GM23248 (cell line): ENCODE data around the gene SEMA3C. TPM values are rescaled to one million over a fixed set of nuclear protein-coding genes. Genes with fewer than 3 reads are reported as not detected.

ENCODE experiments used
- DNase-seq: peaks from one replicate; pipeline ENCODE4 v3.0.0-alpha.2; 2015
- H2AFZ ChIP-seq: fragments of 200-600 bp; sonication (generic); 2 replicates; pipeline ENCODE4 v1.6.1; 2016; ENCODE audit warnings: antibody characterized with exemption
- H3F3A ChIP-seq: fragments of 200-600 bp; sonication (generic); 2 replicates; pipeline ENCODE4 v1.6.1; 2016; ENCODE audit warnings: mild to moderate bottlenecking, antibody characterized with exemption, mixed run types; ENCODE audit not compliant: insufficient read depth
- H3K27ac ChIP-seq: fragments of 200-600 bp; sonication (generic); 2 replicates; pipeline ENCODE4 v1.5.1; 2016; ENCODE audit warnings: mild to moderate bottlenecking
- H3K27me3 ChIP-seq: fragments of 200-600 bp; sonication (generic); replicated peaks from 2 replicates; pipeline ENCODE4 v1.6.1; 2016; ENCODE audit warnings: mild to moderate bottlenecking; ENCODE audit not compliant: insufficient read depth
- H3K36me3 ChIP-seq: fragments of 200-600 bp; sonication (generic); 2 replicates; pipeline ENCODE4 v1.6.1; 2016; ENCODE audit warnings: low read depth, mild to moderate bottlenecking
- H3K4me1 ChIP-seq: fragments of 200-600 bp; sonication (generic); 2 replicates; pipeline ENCODE4 v1.6.1; 2016; ENCODE audit warnings: mild to moderate bottlenecking; ENCODE audit not compliant: insufficient read depth
- H3K4me2 ChIP-seq: fragments of 200-600 bp; sonication (generic); one replicate; pipeline ENCODE4 v1.6.1; 2016; ENCODE audit warnings: mild to moderate bottlenecking; ENCODE audit not compliant: unreplicated experiment
- H3K4me3 ChIP-seq: fragments of 200-600 bp; sonication (generic); 2 replicates; pipeline ENCODE4 v1.5.1; 2016; ENCODE audit warnings: mild to moderate bottlenecking
- H3K79me2 ChIP-seq: fragments of 200-600 bp; sonication (generic); 2 replicates; pipeline ENCODE4 v1.6.1; 2016; ENCODE audit warnings: mild to moderate bottlenecking; ENCODE audit not compliant: insufficient read depth
- H3K9ac ChIP-seq: fragments of 200-600 bp; sonication (generic); 2 replicates; pipeline ENCODE4 v1.6.1; 2016; ENCODE audit warnings: mild to moderate bottlenecking
- H3K9me2 ChIP-seq: fragments of 200-600 bp; sonication (generic); 2 replicates; pipeline ENCODE4 v1.6.1; 2016; ENCODE audit warnings: mixed run types, mild to moderate bottlenecking, moderate library complexity; ENCODE audit not compliant: insufficient read depth
- H3K9me3 ChIP-seq: fragments of 200-600 bp; sonication (generic); one replicate; pipeline ENCODE4 v1.6.1; 2017; ENCODE audit warnings: low read depth
- H4K20me1 ChIP-seq: fragments of 200-600 bp; sonication (generic); 2 replicates; pipeline ENCODE4 v1.6.0; 2016; ENCODE audit not compliant: insufficient read depth
- EZH2 ChIP-seq: fragments of 200-600 bp; sonication (generic); IDR thresholded peaks from 2 replicates; pipeline ENCODE4 v1.6.1; 2018; ENCODE audit warnings: antibody characterized with exemption, mild to moderate bottlenecking; ENCODE audit not compliant: insufficient read depth, poor library complexity, severe bottlenecking
- EZH2phosphoT487 ChIP-seq: fragments of 200-600 bp; sonication (generic); IDR thresholded peaks from 2 replicates; pipeline ENCODE4 v1.6.1; 2018; ENCODE audit warnings: antibody characterized with exemption, moderate library complexity, mild to moderate bottlenecking, low read depth; ENCODE audit not compliant: insufficient read depth
- WGBS, 2 experiments: methylation state at CpG; one replicate each; pipeline ENCODE4 v1.1.6; 2015 to 2017; ENCODE audit warnings: low lambda C conversion rate in 2 of 2, low coverage in 1 of 2; ENCODE audit errors: missing lambda C conversion rate in 2 of 2; 5-methylcytosine and 5-hydroxymethylcytosine counted together
- in situ Hi-C: fragments of 300-500 bp; cut with MboI; formaldehyde crosslinking; loops from 2 replicates; pipeline ENCODE4 v1.15.0; 2020
- polyA plus RNA-seq: library from polyadenylated mRNA; unstranded; fragments of >200 nt; fragmentation: Nextera tagmentation; extraction: Ambion mirVana; gene quantifications from 2 replicates; pipeline ENCODE4 v1.2.1, GENCODE V29; 2016
- total RNA-seq: library from RNA; depleted of rRNA; stranded (reverse); fragments of >200 nt; shearing (Covaris generic); gene quantifications from 2 replicates; pipeline ENCODE4 v1.2.3, GENCODE V29; 2014

SEMA3C gene
- total and polyA plus RNA-seq, 2 experiments from 2014 or later: 316 to 612 TPM

DNA sequence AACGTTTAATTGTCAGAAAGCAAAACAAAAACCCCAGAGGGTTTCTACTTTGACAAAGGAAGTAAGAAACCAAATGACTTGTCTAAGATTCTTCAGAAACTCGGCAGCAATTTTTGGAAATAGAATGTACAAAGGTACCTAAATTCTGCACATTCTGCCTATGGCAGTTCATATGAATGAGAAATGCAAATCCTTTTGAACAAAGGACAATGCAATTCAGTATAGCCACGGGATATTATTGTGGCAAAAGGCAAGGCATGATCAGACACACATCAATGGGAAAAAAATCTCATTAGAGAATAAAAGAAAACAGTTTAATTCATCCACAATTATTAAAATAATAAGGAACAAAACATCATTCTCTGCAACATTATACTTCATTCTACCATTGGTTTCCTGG, 93.4 kb downstream of the SEMA3C start:
- Histone ChIP-seq H3K9me2 (no peaks in the 10 kb centered on the region), H3K4me2 (no peak overlapping the region), H3K4me3 (no peak overlapping the region), H3K4me1 (peaks cover 38% of the 10 kb centered on the region), H4K20me1 (peaks cover 11% of the 10 kb centered on the region; the same call in 1 of the 2 replicates), H3K79me2 (peaks cover 67% of the 10 kb centered on the region), H3K9ac (no peak overlapping the region), H3K27me3 (no peaks in the 10 kb centered on the region), H3K9me3 (no peaks in the 10 kb centered on the region), H3K27ac (no peak overlapping the region), H3F3A (peaks cover 50% of the 10 kb centered on the region), H2AFZ (no peak overlapping the region), H3K36me3 (peaks cover 69% of the 10 kb centered on the region)
- TF ChIP-seq EZH2phosphoT487: no peak
- no peak for TF ChIP-seq EZH2
- in situ Hi-C loops: no loop called here
- DNase-seq: no peak
- WGBS, 2 experiments: 86 to 90% methylated on average over 3 of the region's 3 CpGs

DNA sequence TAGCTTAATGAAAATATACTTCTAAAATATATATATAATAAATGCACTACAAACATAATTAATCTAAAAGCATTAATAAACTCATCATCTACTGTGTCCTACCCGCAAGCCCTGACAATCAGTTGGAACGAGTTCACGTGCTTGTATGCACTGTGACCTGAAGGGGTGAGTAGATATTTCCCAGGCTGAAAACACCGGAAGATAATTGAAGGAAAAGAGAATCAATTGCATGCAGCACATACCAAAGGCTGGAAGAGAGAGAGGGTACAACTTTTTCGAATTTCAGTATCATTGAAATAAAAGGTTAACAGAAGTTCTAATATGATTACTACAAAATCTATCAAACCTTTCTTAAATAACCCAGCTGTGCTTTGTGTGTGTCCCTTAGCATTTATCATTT, 94.6 kb downstream of the SEMA3C start:
- no peak overlapping the region for H3K27ac ChIP-seq
- TF ChIP-seq EZH2 (no peak), EZH2phosphoT487 (no peak)
- H3F3A ChIP-seq: peaks cover 46% of the 10 kb centered on the region
- peaks cover 25% of the 10 kb centered on the region for H3K4me1 ChIP-seq
- H3K9ac ChIP-seq: no peak overlapping the region
- H3K36me3 ChIP-seq: peaks cover 76% of the 10 kb centered on the region
- in situ Hi-C loops: no loop called here
- peaks cover 61% of the 10 kb centered on the region for H3K79me2 ChIP-seq
- H2AFZ ChIP-seq: no peak overlapping the region
- no peak overlapping the region for H3K4me3 ChIP-seq
- no peaks in the 10 kb centered on the region for H4K20me1 ChIP-seq
- DNase-seq: no peak
- no peak overlapping the region for H3K4me2 ChIP-seq
- H3K9me2 ChIP-seq: no peaks in the 10 kb centered on the region
- no peaks in the 10 kb centered on the region for H3K9me3 ChIP-seq
- 84 to 90% methylated on average over 5 of the region's 5 CpGs for WGBS, 2 experiments
- H3K27me3 ChIP-seq: no peaks in the 10 kb centered on the region

DNA sequence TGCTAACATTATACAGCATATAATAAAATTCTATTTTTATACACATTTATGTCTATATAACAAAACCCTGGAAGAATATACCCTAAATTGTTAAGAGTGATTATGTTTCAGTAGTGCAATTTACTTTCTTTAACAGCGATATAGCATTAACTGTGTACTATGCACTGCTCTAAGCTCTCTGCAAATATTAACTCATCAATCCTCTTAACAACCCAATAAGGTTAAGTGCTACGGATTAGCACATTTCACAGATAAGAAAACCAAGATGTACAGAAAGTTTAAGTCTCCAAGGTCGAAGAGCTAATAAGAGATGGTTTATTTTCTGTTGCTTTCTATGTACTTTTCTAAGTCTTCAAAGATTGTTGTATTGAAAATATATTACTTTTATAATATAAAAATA, 95.8 kb downstream of the SEMA3C start:
- Histone ChIP-seq H3K4me1 (peaks cover 23% of the 10 kb centered on the region), H3K9me3 (no peaks in the 10 kb centered on the region), H3K27me3 (no peaks in the 10 kb centered on the region), H3K9me2 (no peaks in the 10 kb centered on the region), H3F3A (peaks cover 48% of the 10 kb centered on the region), H4K20me1 (no peaks in the 10 kb centered on the region), H3K9ac (no peak overlapping the region), H3K4me2 (no peak overlapping the region), H3K36me3 (peaks cover 72% of the 10 kb centered on the region), H3K27ac (no peak overlapping the region), H3K4me3 (no peak overlapping the region), H3K79me2 (peaks cover 59% of the 10 kb centered on the region), H2AFZ (no peak overlapping the region)
- TF ChIP-seq EZH2phosphoT487: no peak
- no peak for TF ChIP-seq EZH2
- in situ Hi-C loops: no loop called here
- WGBS, 2 experiments: 98% methylated on average over 3 of the region's 3 CpGs
- DNase-seq: no peak

DNA sequence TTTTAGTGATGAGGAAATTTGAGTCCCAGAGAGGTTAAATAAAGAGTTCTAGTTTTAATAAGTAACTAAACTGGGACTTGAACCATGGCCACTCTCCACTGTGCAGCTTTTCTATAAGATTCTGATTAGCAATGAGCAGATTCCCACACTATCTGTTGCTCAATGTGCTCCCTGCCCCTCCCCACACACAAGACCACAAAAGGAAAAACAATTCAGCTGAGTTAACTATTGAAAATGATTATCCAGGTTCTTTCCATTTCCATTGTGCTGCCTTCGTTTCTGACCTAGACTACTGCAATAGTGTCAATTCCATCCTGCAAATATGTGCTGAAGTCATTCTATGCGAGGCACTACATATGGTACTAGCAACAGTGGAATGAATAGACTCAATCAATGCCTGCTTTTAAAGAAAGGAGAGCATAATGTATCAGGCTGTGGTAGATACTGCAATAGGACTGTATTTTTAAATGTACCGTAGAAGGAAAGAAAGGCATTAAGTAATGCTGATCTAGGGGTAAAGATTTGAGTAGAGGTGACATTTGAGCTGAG, 97.0 kb downstream of the SEMA3C start:
- Histone ChIP-seq H3K9ac (no peak overlapping the region), H4K20me1 (no peaks in the 10 kb centered on the region), H3F3A (peaks cover 41% of the 10 kb centered on the region), H3K79me2 (peaks cover 58% of the 10 kb centered on the region), H3K4me2 (no peak overlapping the region), H3K4me1 (peaks cover 11% of the 10 kb centered on the region), H3K9me3 (no peaks in the 10 kb centered on the region), H3K4me3 (no peak overlapping the region), H3K9me2 (no peaks in the 10 kb centered on the region), H2AFZ (no peak overlapping the region), H3K36me3 (peaks cover 70% of the 10 kb centered on the region), H3K27me3 (no peaks in the 10 kb centered on the region), H3K27ac (no peak overlapping the region)
- in situ Hi-C loops: no loop called here
- 83 to 84% methylated on average over 3 of the region's 3 CpGs for WGBS, 2 experiments
- TF ChIP-seq EZH2phosphoT487 (no peak), EZH2 (no peak)
- no peak for DNase-seq

DNA sequence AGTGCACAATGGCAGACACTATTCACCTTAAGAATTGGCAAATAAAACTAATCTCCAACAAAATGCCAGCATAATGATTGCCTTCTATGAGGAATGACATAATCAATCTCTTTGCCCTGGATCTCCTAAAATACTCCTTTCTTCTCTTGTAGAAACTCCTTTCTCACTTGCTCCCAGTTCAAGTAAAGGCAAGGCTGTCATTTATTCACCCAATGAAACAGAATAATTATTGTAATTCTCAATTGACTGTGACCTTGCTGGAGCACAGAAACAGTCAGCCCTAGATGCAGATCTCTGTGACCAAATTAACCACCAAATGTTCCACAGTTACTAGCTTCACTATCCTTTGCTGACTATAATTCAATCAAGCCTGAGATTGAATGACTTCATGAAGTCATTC, 99.3 kb downstream of the SEMA3C start:
- no peaks in the 10 kb centered on the region for H3K27me3 ChIP-seq
- TF ChIP-seq EZH2: no peak
- no peak for TF ChIP-seq EZH2phosphoT487
- no peak overlapping the region for H3K27ac ChIP-seq
- H3K4me3 ChIP-seq: no peak overlapping the region
- H4K20me1 ChIP-seq: no peaks in the 10 kb centered on the region
- H3K4me2 ChIP-seq: no peak overlapping the region
- H3K9me3 ChIP-seq: no peaks in the 10 kb centered on the region
- no peaks in the 10 kb centered on the region; the same call in 1 of the 2 replicates for H3K9me2 ChIP-seq
- no peak for DNase-seq
- peaks cover 54% of the 10 kb centered on the region for H3K79me2 ChIP-seq
- H2AFZ ChIP-seq: no peak overlapping the region
- H3K4me1 ChIP-seq: 0 out of 2 replicates have a peak, but pooled peaks cover 4% of the 10 kb centered on the region
- H3K36me3 ChIP-seq: peaks cover 70% of the 10 kb centered on the region
- in situ Hi-C loops: no loop called here
- no peak overlapping the region for H3K9ac ChIP-seq
- H3F3A ChIP-seq: peaks cover 45% of the 10 kb centered on the region
